Ishikawa (cell line): ENCODE data around the gene TRIOBP.

Experiments used
- CEBPB ChIP-seq: IDR thresholded peaks from 2 replicates; pipeline ENCODE4 v1.6.1; 2012
- CREB1 ChIP-seq: IDR thresholded peaks from 2 replicates; pipeline ENCODE4 v1.6.1; 2012; ENCODE audit warnings: low read depth
- EGR1 ChIP-seq: IDR thresholded peaks from 2 replicates; pipeline ENCODE4 v1.6.1; 2012
- EP300 ChIP-seq: IDR thresholded peaks from 2 replicates; pipeline ENCODE4 v1.6.1; 2012; ENCODE audit warnings: borderline replicate concordance
- FOXM1 ChIP-seq: IDR thresholded peaks from 2 replicates; pipeline ENCODE4 v1.6.1; 2012; ENCODE audit warnings: low read depth, borderline replicate concordance
- NFIC ChIP-seq: IDR thresholded peaks from 2 replicates; pipeline ENCODE4 v1.6.1; 2012
- RAD21 ChIP-seq: IDR thresholded peaks from 2 replicates; pipeline ENCODE4 v1.6.1; 2012; ENCODE audit warnings: low read depth
- TAF1 ChIP-seq: IDR thresholded peaks from 2 replicates; pipeline ENCODE4 v1.6.1; 2012; ENCODE audit warnings: low read depth, mild to moderate bottlenecking
- TCF12 ChIP-seq: IDR thresholded peaks from 2 replicates; pipeline ENCODE4 v1.6.1; 2012; ENCODE audit warnings: low read depth
- TEAD4 ChIP-seq: IDR thresholded peaks from 2 replicates; pipeline ENCODE4 v1.6.1; 2012
- USF1 ChIP-seq: IDR thresholded peaks from 2 replicates; pipeline ENCODE4 v1.6.1; 2012
- YY1 ChIP-seq: IDR thresholded peaks from 2 replicates; pipeline ENCODE4 v1.6.1; 2012; ENCODE audit warnings: low read depth
- ZBTB7A ChIP-seq: IDR thresholded peaks from 2 replicates; pipeline ENCODE4 v1.6.1; 2012; ENCODE audit warnings: low read depth
- TF ChIP-seq, protein P1 (sequence below): IDR thresholded peaks from 2 replicates; pipeline ENCODE4 v1.6.1; 2012; ENCODE audit warnings: low read depth, mild to moderate bottlenecking
- TF ChIP-seq, protein P2 (sequence below): IDR thresholded peaks from 2 replicates; pipeline ENCODE4 v1.6.1; 2012

The TRIOBP gene

GRCh38 chr22:37654563-37655251 lies 42.1 kb upstream of the TRIOBP start:
- TF ChIP-seq USF1 (no peak), CEBPB (no peak), YY1 (no peak), NFIC (no peak), ZBTB7A (no peak), RAD21 (no peak), EP300 (no peak), TCF12 (no peak), TAF1 (no peak), EGR1 (no peak), FOXM1 (no peak), CREB1 (no peak), TEAD4 (no peak)
- TF ChIP-seq, protein P1, sequence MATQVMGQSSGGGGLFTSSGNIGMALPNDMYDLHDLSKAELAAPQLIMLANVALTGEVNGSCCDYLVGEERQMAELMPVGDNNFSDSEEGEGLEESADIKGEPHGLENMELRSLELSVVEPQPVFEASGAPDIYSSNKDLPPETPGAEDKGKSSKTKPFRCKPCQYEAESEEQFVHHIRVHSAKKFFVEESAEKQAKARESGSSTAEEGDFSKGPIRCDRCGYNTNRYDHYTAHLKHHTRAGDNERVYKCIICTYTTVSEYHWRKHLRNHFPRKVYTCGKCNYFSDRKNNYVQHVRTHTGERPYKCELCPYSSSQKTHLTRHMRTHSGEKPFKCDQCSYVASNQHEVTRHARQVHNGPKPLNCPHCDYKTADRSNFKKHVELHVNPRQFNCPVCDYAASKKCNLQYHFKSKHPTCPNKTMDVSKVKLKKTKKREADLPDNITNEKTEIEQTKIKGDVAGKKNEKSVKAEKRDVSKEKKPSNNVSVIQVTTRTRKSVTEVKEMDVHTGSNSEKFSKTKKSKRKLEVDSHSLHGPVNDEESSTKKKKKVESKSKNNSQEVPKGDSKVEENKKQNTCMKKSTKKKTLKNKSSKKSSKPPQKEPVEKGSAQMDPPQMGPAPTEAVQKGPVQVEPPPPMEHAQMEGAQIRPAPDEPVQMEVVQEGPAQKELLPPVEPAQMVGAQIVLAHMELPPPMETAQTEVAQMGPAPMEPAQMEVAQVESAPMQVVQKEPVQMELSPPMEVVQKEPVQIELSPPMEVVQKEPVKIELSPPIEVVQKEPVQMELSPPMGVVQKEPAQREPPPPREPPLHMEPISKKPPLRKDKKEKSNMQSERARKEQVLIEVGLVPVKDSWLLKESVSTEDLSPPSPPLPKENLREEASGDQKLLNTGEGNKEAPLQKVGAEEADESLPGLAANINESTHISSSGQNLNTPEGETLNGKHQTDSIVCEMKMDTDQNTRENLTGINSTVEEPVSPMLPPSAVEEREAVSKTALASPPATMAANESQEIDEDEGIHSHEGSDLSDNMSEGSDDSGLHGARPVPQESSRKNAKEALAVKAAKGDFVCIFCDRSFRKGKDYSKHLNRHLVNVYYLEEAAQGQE, result no peak
- TF ChIP-seq, protein P2, sequence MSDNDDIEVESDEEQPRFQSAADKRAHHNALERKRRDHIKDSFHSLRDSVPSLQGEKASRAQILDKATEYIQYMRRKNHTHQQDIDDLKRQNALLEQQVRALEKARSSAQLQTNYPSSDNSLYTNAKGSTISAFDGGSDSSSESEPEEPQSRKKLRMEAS, result no peak

DNA sequence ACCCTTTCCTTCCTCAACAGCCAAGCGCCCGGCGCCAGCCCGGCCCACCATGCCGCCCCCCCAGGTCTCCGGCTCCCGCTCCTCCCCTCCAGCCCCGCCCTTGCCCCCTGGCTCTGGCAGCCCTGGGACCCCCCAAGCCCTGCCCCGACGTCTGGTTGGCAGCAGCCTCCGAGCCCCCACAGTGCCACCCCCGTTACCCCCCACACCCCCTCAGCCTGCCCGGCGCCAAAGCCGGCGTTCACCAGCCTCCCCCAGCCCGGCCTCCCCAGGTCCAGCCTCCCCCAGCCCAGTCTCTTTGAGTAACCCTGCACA lies 41.6 kb upstream of the TRIOBP start:
- no peak for TF ChIP-seq FOXM1
- TF ChIP-seq YY1, result no peak
- no peak for TF ChIP-seq EGR1
- no peak for TF ChIP-seq CEBPB
- TF ChIP-seq, protein P1, result no peak
- TF ChIP-seq NFIC, result no peak
- TF ChIP-seq, protein P2, result no peak
- no peak for TF ChIP-seq TCF12
- no peak for TF ChIP-seq USF1
- TF ChIP-seq RAD21, result no peak
- no peak for TF ChIP-seq TAF1

GRCh38 chr22:37657590-37658132 lies 39.2 kb upstream of the TRIOBP start:
- TF ChIP-seq TAF1 (no peak), YY1 (no peak), USF1 (no peak), CREB1 (no peak), EGR1 (no peak), CEBPB (no peak), EP300 (no peak), NFIC (no peak)
- TF ChIP-seq, protein P2, result no peak

DNA sequence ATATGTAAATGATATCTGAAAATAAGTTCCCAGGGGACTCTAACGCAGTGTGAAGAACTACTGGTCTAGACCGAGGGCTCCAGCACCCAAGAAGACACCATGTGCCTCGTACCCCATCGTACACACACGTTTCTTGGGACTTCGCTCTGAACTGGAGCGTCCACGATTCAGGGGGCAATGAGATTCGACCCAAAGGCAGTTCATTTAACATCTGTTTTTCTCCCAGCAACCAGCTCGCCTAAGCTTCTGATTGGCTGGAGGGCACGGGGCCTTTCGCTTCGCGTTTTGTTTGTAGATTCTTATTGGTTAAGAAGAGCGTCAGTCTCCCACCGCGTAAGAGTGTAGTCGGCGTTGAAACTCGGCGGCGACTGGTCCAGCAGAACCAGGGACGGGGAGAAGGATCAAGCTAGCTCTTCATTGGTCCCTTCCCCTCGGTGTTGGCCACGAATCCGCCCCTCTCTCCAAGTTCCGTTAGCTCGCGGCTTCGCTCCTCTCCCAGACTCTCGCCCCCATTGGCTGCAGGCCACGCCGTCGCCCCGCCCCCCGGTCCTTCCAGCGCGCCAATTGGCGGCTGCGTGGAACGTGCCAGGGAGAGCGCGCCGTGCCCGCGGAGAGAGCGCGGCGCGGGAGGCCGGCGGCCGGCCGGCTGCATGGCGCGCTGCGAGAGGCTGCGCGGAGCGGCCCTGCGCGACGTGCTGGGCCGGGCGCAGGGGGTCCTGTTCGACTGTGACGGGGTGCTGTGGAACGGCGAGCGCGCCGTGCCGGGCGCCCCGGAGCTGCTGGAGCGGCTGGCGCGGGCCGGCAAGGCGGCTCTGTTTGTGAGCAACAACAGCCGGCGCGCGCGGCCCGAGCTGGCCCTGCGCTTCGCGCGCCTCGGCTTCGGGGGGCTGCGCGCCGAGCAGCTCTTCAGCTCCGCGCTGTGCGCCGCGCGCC lies 38.4 kb upstream of the TRIOBP start, which contains the start of gene PDXP:
PDXP (plus strand) TSS at position 591 of the 933 bp plus-strand sequence; CDS start at position 651, 60 bp downstream.
- TF ChIP-seq TAF1 (peak; percentile 19; the same call in 1 of the 2 replicates), CREB1 (peak; percentile 86), YY1 (0 out of 2 replicates have a peak, but pooled peaks have one; percentile 33)
- TF ChIP-seq, protein P1, result no peak
- TF ChIP-seq, protein P2, result peak; percentile 82
